GM23338 (cell line): ENCODE measurements around the gene PRR19. TPM values are rescaled to one million over a fixed set of nuclear protein-coding genes. Genes with fewer than 3 reads are reported as not detected.

Experiments
- ATAC-seq: fragments of 200-7000 bp; cut with Tn5 transposase; 3 replicates; pipeline ENCODE4 v1.9.1; 2020
- DNase-seq: peaks from one replicate; pipeline ENCODE4 v3.0.0-alpha.2; 2015; ENCODE audit warnings: low spot score
- H2AFZ ChIP-seq: fragments of 200-600 bp; sonication (generic); 2 replicates; pipeline ENCODE4 v1.8.0; 2016; ENCODE audit warnings: antibody characterized with exemption, mild to moderate bottlenecking, moderate library complexity
- H3F3A ChIP-seq: fragments of 200-600 bp; sonication (generic); replicated peaks from 2 replicates; pipeline ENCODE4 v1.8.0; 2017; ENCODE audit warnings: antibody characterized with exemption, mixed run types, low read depth
- H3K27ac ChIP-seq: fragments of 200-600 bp; sonication (generic); 2 replicates; pipeline ENCODE4 v1.6.1; 2016; ENCODE audit warnings: low read depth
- H3K27me3 ChIP-seq: fragments of 200-600 bp; sonication (generic); 2 replicates; pipeline ENCODE4 v1.8.0; 2016; ENCODE audit warnings: mild to moderate bottlenecking, mixed run types, moderate library complexity; ENCODE audit not compliant: insufficient read depth
- H3K36me3 ChIP-seq: fragments of 200-600 bp; sonication (generic); 2 replicates; pipeline ENCODE4 v1.8.0; 2016; ENCODE audit warnings: mild to moderate bottlenecking; ENCODE audit not compliant: insufficient read depth
- H3K4me1 ChIP-seq: fragments of 200-600 bp; sonication (generic); 2 replicates; pipeline ENCODE4 v1.8.0; 2016; ENCODE audit warnings: mild to moderate bottlenecking, moderate library complexity; ENCODE audit not compliant: insufficient read depth
- H3K4me2 ChIP-seq: fragments of 200-600 bp; sonication (generic); 2 replicates; pipeline ENCODE4 v1.7.1; 2017; ENCODE audit warnings: mixed run types
- H3K4me3 ChIP-seq: fragments of 200-600 bp; sonication (generic); 2 replicates; pipeline ENCODE4 v1.6.1; 2016; ENCODE audit warnings: mixed run types
- H3K79me2 ChIP-seq: fragments of 200-600 bp; sonication (generic); replicated peaks from 2 replicates; pipeline ENCODE4 v1.8.0; 2017; ENCODE audit warnings: mild to moderate bottlenecking; ENCODE audit not compliant: insufficient read depth
- H3K9me2 ChIP-seq: fragments of 200-600 bp; sonication (generic); 2 replicates; pipeline ENCODE4 v1.8.0; 2017; ENCODE audit not compliant: insufficient read depth
- H4K20me1 ChIP-seq: fragments of 200-600 bp; sonication (generic); replicated peaks from 2 replicates; pipeline ENCODE4 v1.8.0; 2017; ENCODE audit warnings: mild to moderate bottlenecking; ENCODE audit not compliant: insufficient read depth
- H3K27ac Mint-ChIP-seq: 2 replicates; pipeline ENCODE4 v1.8.0; 2020; ENCODE audit warnings: inconsistent platforms, mild to moderate bottlenecking, moderate library complexity, mixed read lengths
- H3K27me3 Mint-ChIP-seq: 3 replicates; pipeline ENCODE4 v1.8.0; 2022; ENCODE audit warnings: low read depth, mild to moderate bottlenecking, moderate library complexity, mixed read lengths, inconsistent platforms; ENCODE audit not compliant: insufficient read depth, poor library complexity
- H3K36me3 Mint-ChIP-seq: 3 replicates; pipeline ENCODE4 v1.8.0; 2021; ENCODE audit warnings: low read depth, mild to moderate bottlenecking, inconsistent platforms, moderate library complexity, mixed read lengths
- H3K4me1 Mint-ChIP-seq: 3 replicates; pipeline ENCODE4 v1.8.0; 2020; ENCODE audit warnings: mild to moderate bottlenecking, inconsistent platforms, mixed read lengths
- H3K4me3 Mint-ChIP-seq: 3 replicates; pipeline ENCODE4 v1.8.0; 2021; ENCODE audit warnings: moderate library complexity, mild to moderate bottlenecking, inconsistent platforms, mixed read lengths
- H3K9me3 Mint-ChIP-seq: 3 replicates; pipeline ENCODE4 v1.8.0; 2020; ENCODE audit warnings: moderate library complexity, mild to moderate bottlenecking, inconsistent platforms, mixed read lengths
- CREB1 ChIP-seq: fragments of 250-450 bp; sonication (Bioruptor Pico); IDR thresholded peaks from 2 replicates; pipeline ENCODE4 v1.5.0; 2020; ENCODE audit warnings: low read depth, mild to moderate bottlenecking, moderate library complexity
- EZH2 ChIP-seq: fragments of 200-600 bp; sonication (generic); IDR thresholded peaks from one replicate; pipeline ENCODE4 v1.8.0; 2017; ENCODE audit warnings: antibody characterized with exemption, mild to moderate bottlenecking, low read depth; ENCODE audit not compliant: unreplicated experiment
- JUNB ChIP-seq: IDR thresholded peaks from one replicate; pipeline ENCODE4 v1.6.1; 2016; ENCODE audit warnings: antibody characterized with exemption; ENCODE audit not compliant: unreplicated experiment
- NANOG ChIP-seq: IDR thresholded peaks from 2 replicates; pipeline ENCODE4 v1.6.1; 2016; ENCODE audit warnings: antibody characterized with exemption, borderline replicate concordance
- POLR2AphosphoS5 ChIP-seq: IDR thresholded peaks from 2 replicates; pipeline ENCODE4 v1.6.1; 2016; ENCODE audit warnings: antibody characterized with exemption, low read depth
- STAT1 ChIP-seq: IDR thresholded peaks from one replicate; pipeline ENCODE4 v1.6.1; 2016; ENCODE audit warnings: antibody characterized with exemption; ENCODE audit not compliant: unreplicated experiment
- ZNF114 ChIP-seq: fragments of 250-450 bp; sonication (Bioruptor Pico); IDR thresholded peaks from 2 replicates; pipeline ENCODE4 v1.5.0; 2020; ENCODE audit warnings: mild to moderate bottlenecking, moderate library complexity
- ZNF331 ChIP-seq: fragments of 250-450 bp; sonication (Bioruptor Pico); IDR thresholded peaks from 2 replicates; pipeline ENCODE4 v1.5.0; 2020; ENCODE audit warnings: low read depth, mild to moderate bottlenecking, moderate library complexity
- polyA plus RNA-seq: library from polyadenylated mRNA; unstranded; fragments of >200 nt; fragmentation: Nextera tagmentation; extraction: Ambion mirVana; gene quantifications from 2 replicates; pipeline ENCODE4 v1.2.1, GENCODE V29; 2016
- total RNA-seq: library from RNA; depleted of rRNA; stranded (reverse); fragments of >200 nt; shearing (Covaris generic); gene quantifications from 2 replicates; pipeline ENCODE4 v1.2.3, GENCODE V29; 2014
- TF ChIP-seq, protein P1 (sequence below): fragments of 250-450 bp; sonication (Bioruptor Pico); IDR thresholded peaks from 2 replicates; pipeline ENCODE4 v1.5.0; 2020; ENCODE audit warnings: mild to moderate bottlenecking, moderate library complexity
- TF ChIP-seq, protein P2 (sequence below): IDR thresholded peaks from 2 replicates; pipeline ENCODE4 v1.6.1; 2016; ENCODE audit warnings: antibody characterized with exemption
- TF ChIP-seq, protein P3 (sequence below), 2 experiments: fragments of 200-600 bp in 1 of 2; sonication (generic) in 1 of 2; conservative IDR thresholded peaks; 2 replicates each; pipeline versions ENCODE4 v1.5.1 to v1.6.1; 2016 to 2017; ENCODE audit warnings: antibody characterized with exemption in 2 of 2, low read depth in 2 of 2, mild to moderate bottlenecking in 2 of 2, moderate library complexity in 1 of 2
- TF ChIP-seq, protein P4 (sequence below): IDR thresholded peaks from one replicate; pipeline ENCODE4 v1.6.1; 2018; ENCODE audit warnings: antibody characterized with exemption; ENCODE audit not compliant: unreplicated experiment

Gene PRR19
- total and polyA plus RNA-seq, 2 experiments from 2014 or later: 3.6 to 4.1 TPM

DNA sequence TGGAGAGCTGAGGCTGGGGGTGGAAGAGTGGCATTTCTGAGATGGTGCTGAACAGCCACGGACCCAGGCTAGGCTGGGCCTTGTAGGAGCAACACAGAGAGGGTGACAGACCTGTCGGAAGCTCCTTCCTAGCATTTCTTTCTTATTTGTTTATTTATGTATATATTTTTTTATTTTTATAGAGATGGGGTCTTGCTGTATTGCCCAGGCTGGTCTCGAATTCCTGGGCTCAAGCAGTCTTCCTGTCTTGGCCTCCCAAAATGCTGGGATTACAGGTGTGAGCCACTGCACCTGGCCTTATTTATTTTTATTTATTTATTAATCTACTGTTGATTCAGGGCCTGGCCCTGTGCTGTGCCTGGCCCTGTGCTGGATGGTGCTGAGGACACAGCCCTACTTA lies 26.4 kb upstream of the PRR19 start:
- Histone ChIP-seq H3K27me3 (no peaks in the 10 kb centered on the region), H3K36me3 (no peaks in the 10 kb centered on the region), H3K27ac (no peak overlapping the region), H3K4me3 (no peak overlapping the region), H4K20me1 (0 out of 2 replicates have a peak, but pooled peaks cover 3% of the 10 kb centered on the region), H3K9me2 (no peaks in the 10 kb centered on the region), H3K79me2 (no peaks in the 10 kb centered on the region; the same call in 1 of the 2 replicates), H3K4me1 (peaks cover 5% of the 10 kb centered on the region; the same call in 1 of the 2 replicates), H3F3A (peaks cover 5% of the 10 kb centered on the region; the same call in 1 of the 2 replicates), H2AFZ (no peak overlapping the region), H3K4me2 (no peak overlapping the region)
- H3K27me3 Mint-ChIP-seq: peaks cover 6% of the 10 kb centered on the region
- TF ChIP-seq JUNB (no peak), ZNF114 (no peak), NANOG (no peak), CREB1 (CRISPR knock-in tag) (no peak), EZH2 (no peak), POLR2AphosphoS5 (no peak), ZNF331 (no peak), STAT1 (no peak)
- TF ChIP-seq, protein P1, sequence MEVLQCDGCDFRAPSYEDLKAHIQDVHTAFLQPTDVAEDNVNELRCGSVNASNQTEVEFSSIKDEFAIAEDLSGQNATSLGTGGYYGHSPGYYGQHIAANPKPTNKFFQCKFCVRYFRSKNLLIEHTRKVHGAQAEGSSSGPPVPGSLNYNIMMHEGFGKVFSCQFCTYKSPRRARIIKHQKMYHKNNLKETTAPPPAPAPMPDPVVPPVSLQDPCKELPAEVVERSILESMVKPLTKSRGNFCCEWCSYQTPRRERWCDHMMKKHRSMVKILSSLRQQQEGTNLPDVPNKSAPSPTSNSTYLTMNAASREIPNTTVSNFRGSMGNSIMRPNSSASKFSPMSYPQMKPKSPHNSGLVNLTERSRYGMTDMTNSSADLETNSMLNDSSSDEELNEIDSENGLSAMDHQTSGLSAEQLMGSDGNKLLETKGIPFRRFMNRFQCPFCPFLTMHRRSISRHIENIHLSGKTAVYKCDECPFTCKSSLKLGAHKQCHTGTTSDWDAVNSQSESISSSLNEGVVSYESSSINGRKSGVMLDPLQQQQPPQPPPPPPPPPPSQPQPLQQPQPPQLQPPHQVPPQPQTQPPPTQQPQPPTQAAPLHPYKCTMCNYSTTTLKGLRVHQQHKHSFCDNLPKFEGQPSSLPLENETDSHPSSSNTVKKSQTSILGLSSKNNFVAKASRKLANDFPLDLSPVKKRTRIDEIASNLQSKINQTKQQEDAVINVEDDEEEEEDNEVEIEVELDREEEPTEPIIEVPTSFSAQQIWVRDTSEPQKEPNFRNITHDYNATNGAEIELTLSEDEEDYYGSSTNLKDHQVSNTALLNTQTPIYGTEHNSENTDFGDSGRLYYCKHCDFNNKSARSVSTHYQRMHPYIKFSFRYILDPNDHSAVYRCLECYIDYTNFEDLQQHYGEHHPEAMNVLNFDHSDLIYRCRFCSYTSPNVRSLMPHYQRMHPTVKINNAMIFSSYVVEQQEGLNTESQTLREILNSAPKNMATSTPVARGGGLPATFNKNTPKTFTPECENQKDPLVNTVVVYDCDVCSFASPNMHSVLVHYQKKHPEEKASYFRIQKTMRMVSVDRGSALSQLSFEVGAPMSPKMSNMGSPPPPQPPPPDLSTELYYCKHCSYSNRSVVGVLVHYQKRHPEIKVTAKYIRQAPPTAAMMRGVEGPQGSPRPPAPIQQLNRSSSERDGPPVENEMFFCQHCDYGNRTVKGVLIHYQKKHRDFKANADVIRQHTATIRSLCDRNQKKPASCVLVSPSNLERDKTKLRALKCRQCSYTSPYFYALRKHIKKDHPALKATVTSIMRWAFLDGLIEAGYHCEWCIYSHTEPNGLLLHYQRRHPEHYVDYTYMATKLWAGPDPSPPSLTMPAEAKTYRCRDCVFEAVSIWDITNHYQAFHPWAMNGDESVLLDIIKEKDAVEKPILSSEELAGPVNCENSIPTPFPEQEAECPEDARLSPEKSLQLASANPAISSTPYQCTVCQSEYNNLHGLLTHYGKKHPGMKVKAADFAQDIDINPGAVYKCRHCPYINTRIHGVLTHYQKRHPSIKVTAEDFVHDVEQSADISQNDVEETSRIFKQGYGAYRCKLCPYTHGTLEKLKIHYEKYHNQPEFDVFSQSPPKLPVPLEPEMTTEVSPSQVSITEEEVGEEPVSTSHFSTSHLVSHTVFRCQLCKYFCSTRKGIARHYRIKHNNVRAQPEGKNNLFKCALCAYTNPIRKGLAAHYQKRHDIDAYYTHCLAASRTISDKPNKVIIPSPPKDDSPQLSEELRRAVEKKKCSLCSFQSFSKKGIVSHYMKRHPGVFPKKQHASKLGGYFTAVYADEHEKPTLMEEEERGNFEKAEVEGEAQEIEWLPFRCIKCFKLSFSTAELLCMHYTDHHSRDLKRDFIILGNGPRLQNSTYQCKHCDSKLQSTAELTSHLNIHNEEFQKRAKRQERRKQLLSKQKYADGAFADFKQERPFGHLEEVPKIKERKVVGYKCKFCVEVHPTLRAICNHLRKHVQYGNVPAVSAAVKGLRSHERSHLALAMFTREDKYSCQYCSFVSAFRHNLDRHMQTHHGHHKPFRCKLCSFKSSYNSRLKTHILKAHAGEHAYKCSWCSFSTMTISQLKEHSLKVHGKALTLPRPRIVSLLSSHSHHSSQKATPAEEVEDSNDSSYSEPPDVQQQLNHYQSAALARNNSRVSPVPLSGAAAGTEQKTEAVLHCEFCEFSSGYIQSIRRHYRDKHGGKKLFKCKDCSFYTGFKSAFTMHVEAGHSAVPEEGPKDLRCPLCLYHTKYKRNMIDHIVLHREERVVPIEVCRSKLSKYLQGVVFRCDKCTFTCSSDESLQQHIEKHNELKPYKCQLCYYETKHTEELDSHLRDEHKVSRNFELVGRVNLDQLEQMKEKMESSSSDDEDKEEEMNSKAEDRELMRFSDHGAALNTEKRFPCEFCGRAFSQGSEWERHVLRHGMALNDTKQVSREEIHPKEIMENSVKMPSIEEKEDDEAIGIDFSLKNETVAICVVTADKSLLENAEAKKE (CRISPR knock-in tag): no peak
- TF ChIP-seq, protein P2, sequence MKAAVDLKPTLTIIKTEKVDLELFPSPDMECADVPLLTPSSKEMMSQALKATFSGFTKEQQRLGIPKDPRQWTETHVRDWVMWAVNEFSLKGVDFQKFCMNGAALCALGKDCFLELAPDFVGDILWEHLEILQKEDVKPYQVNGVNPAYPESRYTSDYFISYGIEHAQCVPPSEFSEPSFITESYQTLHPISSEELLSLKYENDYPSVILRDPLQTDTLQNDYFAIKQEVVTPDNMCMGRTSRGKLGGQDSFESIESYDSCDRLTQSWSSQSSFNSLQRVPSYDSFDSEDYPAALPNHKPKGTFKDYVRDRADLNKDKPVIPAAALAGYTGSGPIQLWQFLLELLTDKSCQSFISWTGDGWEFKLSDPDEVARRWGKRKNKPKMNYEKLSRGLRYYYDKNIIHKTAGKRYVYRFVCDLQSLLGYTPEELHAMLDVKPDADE: no peak
- TF ChIP-seq, protein P3, sequence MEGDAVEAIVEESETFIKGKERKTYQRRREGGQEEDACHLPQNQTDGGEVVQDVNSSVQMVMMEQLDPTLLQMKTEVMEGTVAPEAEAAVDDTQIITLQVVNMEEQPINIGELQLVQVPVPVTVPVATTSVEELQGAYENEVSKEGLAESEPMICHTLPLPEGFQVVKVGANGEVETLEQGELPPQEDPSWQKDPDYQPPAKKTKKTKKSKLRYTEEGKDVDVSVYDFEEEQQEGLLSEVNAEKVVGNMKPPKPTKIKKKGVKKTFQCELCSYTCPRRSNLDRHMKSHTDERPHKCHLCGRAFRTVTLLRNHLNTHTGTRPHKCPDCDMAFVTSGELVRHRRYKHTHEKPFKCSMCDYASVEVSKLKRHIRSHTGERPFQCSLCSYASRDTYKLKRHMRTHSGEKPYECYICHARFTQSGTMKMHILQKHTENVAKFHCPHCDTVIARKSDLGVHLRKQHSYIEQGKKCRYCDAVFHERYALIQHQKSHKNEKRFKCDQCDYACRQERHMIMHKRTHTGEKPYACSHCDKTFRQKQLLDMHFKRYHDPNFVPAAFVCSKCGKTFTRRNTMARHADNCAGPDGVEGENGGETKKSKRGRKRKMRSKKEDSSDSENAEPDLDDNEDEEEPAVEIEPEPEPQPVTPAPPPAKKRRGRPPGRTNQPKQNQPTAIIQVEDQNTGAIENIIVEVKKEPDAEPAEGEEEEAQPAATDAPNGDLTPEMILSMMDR (conservative IDR thresholded peaks at IDR 0.05; ENCODE audit: low read depth in 2 of 2): no peak
- TF ChIP-seq, protein P4, sequence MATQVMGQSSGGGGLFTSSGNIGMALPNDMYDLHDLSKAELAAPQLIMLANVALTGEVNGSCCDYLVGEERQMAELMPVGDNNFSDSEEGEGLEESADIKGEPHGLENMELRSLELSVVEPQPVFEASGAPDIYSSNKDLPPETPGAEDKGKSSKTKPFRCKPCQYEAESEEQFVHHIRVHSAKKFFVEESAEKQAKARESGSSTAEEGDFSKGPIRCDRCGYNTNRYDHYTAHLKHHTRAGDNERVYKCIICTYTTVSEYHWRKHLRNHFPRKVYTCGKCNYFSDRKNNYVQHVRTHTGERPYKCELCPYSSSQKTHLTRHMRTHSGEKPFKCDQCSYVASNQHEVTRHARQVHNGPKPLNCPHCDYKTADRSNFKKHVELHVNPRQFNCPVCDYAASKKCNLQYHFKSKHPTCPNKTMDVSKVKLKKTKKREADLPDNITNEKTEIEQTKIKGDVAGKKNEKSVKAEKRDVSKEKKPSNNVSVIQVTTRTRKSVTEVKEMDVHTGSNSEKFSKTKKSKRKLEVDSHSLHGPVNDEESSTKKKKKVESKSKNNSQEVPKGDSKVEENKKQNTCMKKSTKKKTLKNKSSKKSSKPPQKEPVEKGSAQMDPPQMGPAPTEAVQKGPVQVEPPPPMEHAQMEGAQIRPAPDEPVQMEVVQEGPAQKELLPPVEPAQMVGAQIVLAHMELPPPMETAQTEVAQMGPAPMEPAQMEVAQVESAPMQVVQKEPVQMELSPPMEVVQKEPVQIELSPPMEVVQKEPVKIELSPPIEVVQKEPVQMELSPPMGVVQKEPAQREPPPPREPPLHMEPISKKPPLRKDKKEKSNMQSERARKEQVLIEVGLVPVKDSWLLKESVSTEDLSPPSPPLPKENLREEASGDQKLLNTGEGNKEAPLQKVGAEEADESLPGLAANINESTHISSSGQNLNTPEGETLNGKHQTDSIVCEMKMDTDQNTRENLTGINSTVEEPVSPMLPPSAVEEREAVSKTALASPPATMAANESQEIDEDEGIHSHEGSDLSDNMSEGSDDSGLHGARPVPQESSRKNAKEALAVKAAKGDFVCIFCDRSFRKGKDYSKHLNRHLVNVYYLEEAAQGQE: no peak
- no peak overlapping the region for H3K27ac Mint-ChIP-seq
- ATAC-seq (no peak), DNase-seq (no peak)
- H3K4me1 Mint-ChIP-seq: peaks cover 23% of the 10 kb centered on the region
- H3K9me3 Mint-ChIP-seq: no peaks in the 10 kb centered on the region; the same call in 2 of the 3 replicates
- no peak overlapping the region for H3K4me3 Mint-ChIP-seq
- H3K36me3 Mint-ChIP-seq: peaks cover 13% of the 10 kb centered on the region; the same call in 2 of the 3 replicates
